H4 (cell line): Measurements from ENCODE around the gene GABRA4. TPM values are rescaled to one million over a fixed set of nuclear protein-coding genes. Genes with fewer than 3 reads are reported as not detected.
A peak's percentile ranks its signal among the peaks of the same experiment; 100 is the strongest.

Source experiments
- DNase-seq: peaks from one replicate; pipeline ENCODE4 v3.0.0-alpha.2; 2015; ENCODE audit warnings: low spot score
- total RNA-seq: library from RNA; depleted of rRNA; stranded (reverse); fragments of >200 nt; shearing (Covaris generic); gene quantifications from 2 replicates; pipeline ENCODE4 v1.2.3, GENCODE V29; 2014; rRNA removed

The GABRA4 gene
- total RNA-seq, result not detected in 2 replicates

DNA sequence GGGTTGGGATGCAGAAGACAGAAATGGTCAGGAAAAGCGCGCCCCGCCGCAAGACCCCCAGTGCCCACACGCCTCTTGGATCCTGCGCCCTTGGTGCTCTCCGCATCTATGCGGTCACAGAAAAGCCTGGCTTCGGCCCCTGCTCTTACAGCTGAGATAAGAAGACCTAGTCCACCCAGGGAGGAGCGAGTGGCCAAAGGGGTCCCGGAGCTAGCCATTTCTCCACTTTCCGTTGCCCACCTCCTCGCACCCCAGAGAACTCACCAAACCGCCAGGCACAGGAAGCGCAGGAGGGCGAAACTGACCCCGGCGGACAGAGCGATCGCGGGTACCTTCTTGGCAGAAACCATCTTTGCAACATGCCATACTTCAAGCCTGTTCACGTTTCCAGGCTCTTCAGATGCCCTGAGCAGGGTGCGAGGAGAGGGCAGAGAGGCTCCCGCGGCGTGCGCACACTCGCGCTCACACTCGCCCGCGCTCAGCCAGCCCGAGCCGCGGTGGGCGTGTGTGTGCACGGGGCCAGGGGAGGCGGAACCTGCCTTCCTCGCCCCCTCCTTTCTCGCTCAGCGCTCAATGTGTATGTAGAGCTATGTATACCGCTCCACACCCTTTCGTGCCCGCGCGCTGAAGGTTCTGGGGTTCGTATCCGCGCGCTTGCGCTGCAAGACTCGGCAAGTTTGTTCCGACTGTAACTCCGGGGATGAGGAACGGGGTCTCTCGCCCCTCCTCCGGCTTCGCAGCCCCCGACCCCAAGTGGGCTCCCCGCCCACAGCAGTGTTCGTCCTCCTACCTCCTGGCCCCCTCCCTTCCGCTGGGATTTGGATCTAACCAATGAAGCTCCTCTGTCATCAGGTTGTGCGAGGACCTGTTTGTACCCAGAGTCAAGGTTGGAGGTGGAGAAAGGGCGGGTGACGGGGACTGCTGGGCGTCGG is at the start of gene GABRA4:
GABRA4 (minus strand) TSS at position 507 of the 932 bp plus-strand sequence; CDS start at position 350, 157 bp downstream.
- DNase-seq, result no peak

DNA sequence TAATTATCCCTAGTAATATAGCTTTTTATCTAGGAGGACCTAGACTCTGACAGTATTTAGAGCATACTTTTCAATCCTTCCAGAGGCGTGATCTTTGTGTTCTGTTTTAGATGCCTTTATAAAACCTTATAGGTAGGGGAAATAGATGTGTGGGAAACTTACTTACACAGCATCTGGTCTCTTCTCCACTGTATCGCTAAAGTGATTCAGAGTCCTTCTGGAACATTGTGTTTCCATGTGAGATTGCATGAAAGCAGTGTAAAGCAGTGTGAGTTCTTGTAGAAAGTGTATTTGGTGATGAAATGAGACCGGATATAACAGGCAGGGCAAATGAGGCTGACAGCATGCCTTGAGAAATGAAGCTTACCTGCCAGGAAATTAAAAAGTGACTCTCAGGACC is 47.4 kb upstream of the GABRA4 start:
- no peak for DNase-seq

DNA sequence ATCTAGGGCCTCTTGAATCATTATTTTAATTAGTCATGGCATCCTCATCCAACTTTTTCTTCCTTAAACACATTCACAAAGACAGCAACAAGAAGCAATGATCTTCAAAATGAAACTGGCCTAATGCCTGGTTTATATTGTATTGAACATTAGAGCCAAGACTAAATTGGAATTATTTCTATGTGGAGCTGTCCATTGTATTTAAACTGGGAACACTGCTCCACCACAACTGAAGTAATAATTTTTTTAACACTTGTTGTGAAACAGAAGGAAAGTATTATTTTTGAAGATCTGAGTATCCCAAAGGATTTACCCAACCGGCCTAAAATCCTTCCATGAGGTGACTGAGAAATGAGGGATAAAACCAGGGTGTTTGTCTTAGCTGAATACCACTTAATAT is 44.9 kb upstream of the GABRA4 start:
- DNase-seq, result no peak

DNA sequence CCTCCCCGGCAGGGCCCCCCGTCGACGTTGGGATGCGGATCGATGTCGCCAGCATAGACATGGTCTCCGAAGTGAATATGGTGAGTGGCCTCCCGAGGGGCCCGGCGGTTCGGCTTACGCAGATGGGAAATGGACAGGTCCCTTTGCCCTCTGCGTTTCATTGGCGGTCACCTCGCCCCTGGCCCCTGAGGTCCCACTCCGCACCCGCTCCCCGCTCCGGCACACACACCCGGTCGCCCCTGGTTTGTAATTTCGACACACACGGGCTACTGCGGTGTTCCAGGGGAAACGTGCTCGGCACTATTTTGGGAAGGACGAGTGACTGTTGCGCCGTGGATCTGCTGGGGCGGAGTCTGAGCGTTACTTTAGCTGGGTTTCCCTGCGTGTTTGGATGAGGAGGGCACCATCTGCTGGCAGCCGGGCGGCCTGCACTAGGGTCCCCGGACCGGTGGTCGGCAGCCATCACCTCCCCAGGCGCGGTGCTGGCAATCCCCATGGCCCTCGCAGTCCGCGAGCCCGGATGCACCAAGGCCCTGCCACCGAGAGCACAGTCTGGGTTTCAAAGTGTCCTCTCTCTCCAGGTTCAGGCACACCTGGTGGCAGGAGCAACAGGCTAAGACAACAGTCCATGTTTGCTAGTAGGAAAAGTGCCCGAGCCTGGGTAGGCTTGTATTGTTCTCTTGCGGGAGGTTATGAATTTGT is 39.2 kb upstream of the GABRA4 start:
- peak; percentile 74 for DNase-seq

DNA sequence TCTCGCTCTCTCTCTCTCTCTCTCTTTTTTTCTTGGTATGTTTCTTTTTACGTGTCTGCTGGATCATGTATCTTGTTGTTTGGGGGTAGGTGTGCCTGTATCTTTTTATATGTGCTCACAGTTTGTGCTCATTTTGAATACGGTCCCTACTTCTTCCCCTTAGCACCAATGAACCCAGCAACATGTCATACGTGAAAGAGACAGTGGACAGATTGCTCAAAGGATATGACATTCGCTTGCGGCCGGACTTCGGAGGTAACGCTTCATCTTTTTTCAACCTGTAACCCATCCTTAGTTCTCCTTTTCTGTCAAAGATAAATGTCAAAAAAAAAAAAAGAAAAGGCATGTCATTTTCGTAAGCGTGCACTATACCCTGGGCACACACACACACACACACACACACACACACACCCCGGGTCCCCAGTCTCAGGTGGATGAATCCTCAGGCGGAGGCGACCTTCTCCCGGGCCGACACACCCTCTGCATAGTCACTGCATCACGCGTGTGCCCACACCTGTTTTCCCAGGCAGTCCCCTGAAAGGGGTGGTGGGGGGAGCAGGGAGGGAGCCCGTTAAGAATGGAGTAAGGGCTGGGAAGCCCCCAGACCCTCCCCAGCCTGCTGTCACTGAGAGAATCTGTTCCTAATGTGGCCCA is 38.5 kb upstream of the GABRA4 start:
- DNase-seq, result no peak

DNA sequence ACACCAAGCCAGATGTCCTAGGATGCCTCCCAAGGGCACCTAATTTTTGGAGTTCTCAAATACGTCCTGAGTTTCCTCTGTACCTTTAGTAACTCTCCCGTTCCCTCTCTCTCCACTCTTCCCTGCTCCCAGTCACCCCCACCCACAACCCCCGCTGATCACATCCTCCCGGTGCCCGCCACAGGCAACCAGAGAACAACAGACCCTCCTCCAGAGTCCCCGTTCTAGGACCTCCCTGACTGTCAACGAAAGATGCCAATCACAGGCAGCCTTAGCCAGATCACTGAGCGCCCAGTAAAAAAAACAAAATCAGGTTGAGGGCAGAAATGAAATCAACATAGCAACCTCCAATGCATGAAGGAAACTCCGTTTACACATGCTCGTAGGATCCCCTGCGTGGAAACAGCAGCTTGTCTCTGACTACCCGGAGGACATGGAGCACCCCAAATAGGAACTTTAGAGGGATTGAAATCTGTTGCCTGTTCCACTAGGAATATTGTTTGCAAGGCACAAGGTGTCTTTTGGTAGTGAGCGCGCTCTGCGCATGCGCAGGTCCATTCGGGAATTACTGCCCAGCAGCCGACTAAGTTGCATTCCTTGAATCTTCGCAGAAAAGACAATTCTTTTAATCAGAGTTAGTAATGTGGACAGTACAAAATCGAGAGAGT is 37.8 kb upstream of the GABRA4 start, which contains the start of gene GABRB1:
GABRB1 (plus strand) TSS at position 557 of the 668 bp plus-strand sequence.
- DNase-seq, result no peak

DNA sequence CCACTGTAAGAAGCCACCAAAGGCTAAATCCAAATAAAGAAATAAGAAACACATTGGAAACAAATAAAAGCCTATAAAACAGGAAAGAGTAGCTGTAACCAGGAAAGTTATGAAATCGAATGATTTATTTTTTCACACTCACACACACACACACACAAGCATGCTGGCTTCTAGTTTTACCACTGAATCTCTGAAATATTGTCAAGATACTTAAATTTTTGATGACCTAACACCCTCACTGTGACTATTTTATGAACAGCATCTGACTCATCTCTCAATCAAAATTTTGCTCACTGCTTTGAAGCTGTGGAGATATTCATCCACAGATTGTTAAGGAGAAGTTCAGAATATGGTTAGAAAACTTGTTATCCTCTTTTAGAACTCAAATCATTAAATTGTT is 24.1 kb upstream of the GABRA4 start:
- peak; percentile 27 for DNase-seq

DNA sequence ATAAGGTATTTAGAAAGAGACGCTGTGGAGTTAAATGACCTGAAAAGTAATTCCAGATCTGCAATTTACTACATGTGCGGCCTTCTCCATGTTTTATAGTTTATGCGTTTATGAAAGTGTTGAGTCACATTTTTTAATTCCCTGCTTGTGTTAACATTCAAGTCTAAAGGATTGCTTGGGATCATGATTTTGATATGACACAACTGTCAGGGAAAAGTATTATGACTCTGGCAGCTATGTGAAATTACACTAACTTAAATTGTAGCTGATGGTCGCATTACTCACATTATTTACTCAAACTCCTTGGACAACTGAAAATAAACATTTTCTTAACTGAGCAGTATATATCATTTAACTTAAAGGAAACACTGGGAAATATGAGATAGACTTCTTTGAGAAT is 23.7 kb upstream of the GABRA4 start:
- DNase-seq, result no peak

DNA sequence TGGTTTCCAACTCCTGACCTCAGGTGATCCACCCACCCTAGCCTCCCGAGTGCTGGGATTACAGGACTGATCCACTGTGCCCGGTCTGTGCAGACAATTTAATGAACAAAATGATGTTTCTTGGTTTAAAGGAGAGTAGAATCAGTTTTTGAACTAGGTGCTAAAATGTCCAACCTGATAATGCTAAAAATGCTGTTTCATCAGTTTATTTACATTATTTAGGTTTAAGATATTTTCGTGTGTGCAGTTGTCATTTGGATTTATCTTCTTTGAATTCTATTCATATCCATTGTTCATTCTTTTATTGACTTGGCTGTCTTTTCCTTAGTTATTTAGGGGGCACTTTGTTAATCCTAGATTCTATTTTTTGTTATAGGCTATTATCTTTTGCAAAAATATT is 20.0 kb upstream of the GABRA4 start:
- DNase-seq, result no peak

DNA sequence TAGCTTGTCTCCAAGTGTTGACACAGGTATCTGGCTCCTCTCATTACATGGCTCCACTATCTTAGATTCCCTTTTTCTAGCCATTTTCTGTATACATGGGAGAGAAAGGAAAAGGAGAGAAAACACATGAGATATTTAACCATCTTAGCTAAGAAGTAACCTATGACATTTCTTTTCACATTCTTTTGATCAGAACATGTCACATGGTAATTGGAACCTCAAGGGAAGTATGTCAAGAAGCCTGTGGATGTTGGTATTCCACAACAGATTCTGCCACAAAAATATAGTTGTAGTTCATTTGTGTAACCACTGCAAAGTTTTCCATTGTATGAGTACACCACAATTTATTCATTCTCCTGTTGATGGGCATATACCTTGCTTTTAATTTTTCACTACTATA is 19.3 kb upstream of the GABRA4 start:
- DNase-seq, result no peak

DNA sequence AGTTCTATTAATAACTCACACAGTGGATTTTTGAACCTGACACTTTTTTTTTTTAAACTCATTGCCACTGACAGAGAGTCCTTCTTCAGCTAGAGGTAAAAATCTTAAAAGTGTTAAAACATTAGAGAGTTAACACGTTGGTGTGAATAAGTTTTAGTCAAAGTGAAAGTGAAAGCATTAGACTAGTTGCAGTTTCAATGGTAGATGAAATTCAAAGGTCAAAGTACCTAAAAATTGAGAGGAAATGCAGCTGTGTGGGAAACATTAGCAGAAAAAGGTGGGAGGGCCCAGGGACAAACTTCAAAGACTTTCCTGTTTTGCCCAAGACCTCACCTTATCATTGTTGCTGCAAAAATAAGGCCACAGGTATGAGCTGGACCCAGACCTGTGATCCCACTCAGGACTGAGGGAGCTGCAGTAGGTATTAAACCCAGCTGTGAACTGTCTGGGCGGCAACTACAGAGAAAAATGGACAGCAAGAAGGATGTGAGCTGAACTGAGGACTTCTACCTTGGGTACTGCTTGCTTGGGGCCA is 17.6 kb upstream of the GABRA4 start:
- peak; percentile 22 for DNase-seq

DNA sequence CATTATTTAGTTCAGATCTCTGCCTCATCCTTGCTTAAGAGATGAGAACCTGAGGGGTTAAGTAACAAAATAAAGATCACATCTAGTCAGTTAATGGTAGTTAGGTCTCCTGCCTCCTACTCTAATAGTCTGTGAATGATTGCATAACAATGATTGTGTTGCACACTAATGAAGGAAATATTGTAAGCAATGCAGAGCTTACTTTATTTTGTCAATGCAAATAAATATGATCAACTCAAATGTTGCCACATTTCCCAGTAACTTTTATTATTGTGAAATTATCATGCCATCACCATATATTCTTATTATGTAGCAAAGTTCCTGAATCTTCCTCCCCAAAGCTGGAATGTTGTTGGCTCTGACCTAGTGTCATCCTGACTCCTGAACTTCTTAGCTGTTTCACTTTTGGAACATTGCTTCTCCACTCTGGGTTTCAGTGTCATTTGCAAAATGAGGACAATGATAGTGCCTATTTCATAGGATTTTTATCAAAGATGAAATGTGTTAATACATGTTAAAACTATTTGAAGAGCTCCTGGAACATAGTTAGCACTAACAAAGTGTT is 17.0 kb upstream of the GABRA4 start:
- no peak for DNase-seq

DNA sequence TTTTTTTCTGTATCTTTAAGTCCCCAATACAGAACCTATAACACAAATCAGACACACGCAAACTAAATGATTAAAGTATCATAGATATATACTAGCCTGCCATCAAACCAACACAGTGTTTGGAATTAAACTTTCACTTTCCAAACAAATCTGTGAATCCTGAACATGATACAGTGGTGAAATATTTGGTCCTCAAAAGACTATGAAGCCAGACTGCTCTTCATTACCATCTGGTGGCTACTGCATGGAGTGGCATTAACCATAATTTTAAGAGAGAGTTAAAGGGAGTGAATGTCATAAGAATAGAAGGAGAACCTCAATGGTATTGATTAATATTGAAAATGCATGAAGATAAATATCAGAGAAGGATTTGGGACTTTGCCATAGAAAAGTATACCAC is 9.2 kb upstream of the GABRA4 start:
- peak; percentile 58 for DNase-seq

DNA sequence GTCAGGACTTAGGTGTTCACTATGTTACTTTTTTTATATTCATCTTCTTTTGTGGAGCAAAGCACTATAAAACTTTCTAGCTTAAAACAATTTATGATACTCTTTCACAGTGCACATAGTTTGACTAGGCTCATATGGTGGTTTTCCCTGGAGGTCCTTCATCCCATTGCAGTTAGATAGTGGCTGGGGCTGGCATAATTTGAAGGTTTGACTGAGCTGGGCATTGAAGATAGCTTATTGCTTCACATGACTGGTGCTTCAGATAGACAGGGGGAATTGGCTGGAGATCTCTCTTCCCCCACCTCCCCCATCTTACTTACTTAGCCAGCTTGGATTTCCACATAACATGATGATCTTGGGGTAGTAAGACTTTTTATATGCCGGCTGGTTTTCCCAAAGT is 7.0 kb upstream of the GABRA4 start:
- no peak for DNase-seq

DNA sequence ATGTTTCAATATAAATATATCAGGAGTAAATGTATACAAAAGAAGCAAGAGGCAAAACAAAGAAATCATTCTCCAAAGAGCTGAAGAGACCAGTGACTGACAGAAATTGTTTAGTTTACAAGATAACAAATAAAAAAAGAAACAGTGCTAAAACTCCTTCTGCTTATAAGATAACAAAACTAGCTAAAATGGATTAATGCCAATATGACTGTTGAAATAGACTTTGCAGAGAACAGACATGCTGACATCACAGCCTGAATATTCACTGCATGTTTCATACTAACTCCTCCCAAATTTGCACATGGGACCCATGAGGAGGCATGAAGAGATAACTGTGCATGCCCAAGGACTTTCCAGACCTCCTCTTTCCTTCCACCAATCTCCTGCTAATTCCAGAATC is 6.2 kb upstream of the GABRA4 start:
- DNase-seq, result peak; percentile 25

DNA sequence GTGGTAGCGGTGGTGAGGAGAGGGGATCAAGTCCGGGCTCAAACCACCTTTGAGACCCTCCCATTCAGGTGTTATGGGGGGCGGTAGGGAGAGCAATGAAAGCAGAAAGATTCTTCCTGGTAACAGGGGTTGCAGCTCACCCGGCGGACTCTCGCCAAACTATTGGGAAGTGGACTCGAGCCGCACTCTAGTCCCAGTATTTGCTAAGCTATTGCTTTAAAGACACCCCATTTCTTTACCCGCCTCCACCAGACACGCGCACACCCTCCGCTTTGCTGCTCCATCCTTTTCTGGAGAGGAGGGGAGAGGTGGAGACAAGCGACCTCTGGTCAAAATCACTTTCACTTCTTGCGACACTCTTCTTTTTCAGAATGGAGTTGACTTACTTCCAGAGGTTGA is 625 bp upstream of the GABRA4 start:
- no peak for DNase-seq

DNA sequence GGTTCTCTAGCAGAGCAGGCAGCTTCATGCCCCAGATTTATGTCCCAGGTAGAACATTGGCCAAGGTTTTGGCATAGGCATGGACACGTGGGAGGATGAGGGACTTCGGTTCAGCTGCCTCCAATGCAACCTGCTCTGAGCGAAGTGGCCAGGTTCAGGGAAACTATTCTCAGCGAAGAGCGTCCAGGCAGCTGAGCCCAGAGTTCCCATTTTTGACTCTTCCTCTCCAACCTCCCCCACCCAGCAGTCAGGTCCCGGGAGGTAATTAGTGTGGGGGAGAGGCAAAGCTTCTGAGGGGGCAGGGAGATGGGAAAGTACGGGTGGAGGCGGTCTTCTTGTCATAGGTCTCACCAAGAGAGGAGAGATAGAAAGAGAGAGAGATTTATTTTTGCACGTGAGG is 1.0 kb downstream of the GABRA4 start:
- no peak for DNase-seq

DNA sequence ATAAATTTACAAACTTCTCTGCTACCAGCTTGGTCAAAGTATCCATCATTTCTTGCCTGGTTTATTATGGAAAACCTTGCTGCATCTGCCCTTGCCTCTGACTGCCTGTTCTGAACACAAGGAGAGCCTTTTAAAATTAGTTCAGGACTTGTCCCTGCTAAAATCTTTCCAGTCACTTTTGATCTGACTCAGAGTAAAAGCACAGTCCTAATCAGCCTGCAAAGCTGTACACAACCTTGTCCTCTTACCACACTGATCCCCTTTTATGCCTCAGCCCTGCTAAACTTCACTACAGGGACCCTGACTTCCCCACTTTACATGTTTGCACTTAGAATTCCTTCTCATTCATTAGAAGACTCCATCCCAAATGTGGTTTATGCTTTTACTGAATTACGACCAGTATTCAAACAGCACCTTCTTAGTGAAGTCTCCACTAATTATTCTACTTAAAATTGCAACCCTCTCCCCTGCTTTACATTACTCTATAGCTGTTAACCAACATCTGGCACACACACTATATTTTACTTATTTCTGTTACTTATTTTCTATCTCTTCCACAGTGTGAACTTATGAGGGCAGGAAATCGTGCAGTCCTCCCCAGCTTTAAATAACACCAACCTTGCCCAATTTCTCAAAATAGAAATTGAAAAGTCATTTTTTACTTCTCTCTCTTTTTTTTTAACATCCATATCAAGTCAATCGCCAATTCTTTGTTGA is 6.3 kb downstream of the GABRA4 start:
- no peak for DNase-seq

DNA sequence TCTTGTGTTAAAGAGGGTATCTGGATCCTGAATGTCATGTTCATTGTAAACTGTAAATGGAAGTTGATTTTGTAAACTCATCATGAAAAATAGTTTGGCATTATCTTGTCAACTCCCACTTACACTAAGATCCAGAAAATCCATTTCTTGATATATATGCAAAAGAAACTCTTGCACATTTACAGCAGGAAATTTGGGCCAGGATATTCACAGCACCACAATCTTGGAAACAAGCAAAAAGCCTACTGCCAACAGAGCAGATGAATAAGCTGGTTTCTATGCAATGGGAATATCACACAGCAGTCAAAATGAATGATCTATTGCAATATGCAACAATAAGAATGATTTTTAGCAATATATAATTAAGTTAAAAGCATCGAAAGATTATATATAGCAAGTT is 8.6 kb downstream of the GABRA4 start:
- no peak for DNase-seq

DNA sequence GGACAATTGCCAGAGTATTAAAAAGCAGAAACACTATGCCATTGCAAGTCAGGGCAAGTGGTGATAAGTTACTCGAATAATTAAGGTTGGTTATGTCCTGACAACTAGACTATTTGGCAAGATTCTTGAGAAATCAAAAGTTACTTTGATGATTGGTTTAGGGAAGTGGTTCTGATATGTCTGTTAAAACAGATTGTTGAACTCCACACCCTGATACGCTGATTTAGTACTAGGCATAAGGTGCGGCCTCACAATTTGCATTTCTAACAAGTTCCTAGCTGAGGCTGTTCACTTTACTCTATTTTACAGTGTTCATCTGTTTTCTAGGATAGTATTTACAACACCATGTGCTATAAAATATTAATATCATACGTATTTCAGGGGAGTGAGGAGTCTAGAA is 12.5 kb downstream of the GABRA4 start:
- DNase-seq, result no peak

DNA sequence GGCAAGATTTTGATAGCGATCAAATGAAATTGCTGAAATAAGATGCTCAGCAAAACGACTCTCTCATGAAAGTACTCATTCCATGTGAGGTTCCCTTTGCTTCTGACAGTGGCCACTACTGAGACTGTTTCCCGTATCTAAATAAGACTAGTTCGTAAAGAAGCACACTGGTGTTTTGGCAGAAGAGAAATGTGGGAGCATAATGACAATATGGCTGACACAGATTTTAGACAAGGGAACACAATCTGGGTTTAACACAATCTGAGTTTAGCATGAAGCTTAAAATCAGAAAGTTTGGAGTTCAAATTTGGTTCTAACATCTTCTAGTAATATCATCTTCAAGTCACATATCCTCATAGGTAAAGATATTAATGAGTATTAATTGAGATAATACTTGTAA is 13.7 kb downstream of the GABRA4 start:
- DNase-seq, result no peak
